K562 (cell line): ENCODE measurements around the gene KLHDC10. TPM values are rescaled to one million over a fixed set of nuclear protein-coding genes. Genes with fewer than 3 reads are reported as not detected.
A peak's percentile ranks its signal among the peaks of the same experiment; 100 is the strongest.

ENCODE experiments used
- ATF7 ChIP-seq: fragments of 450-650 bp; IDR thresholded peaks from 2 replicates; pipeline ENCODE4 v1.7.1; 2014; ENCODE audit warnings: mild to moderate bottlenecking, moderate library complexity
- DLX4 ChIP-seq: fragments of 250-450 bp; sonication (Bioruptor Pico); IDR thresholded peaks from 2 replicates; pipeline ENCODE4 v1.6.1; 2021; ENCODE audit warnings: mild to moderate bottlenecking
- FOXK1 ChIP-seq: sonication (generic); formaldehyde crosslinking; IDR thresholded peaks from 2 replicates; pipeline ENCODE4 v1.8.0; 2022; ENCODE audit warnings: missing genetic modification reagents, mild to moderate bottlenecking, borderline replicate concordance
- FUS ChIP-seq: fragments of 200-400 bp; formaldehyde crosslinking; optimal IDR thresholded peaks from 2 replicates; pipeline ENCODE3; 2017; ENCODE audit warnings: low read depth, low read length
- HDAC8 ChIP-seq: fragments of 450-650 bp; IDR thresholded peaks from 2 replicates; pipeline ENCODE4 v1.6.1; 2016; ENCODE audit warnings: mild to moderate bottlenecking, missing genetic modification characterization, moderate library complexity, missing compliant biosample characterization
- PRMT5 ChIP-seq: sonication (generic); formaldehyde crosslinking; IDR thresholded peaks from 2 replicates; pipeline ENCODE4 v1.5.0; 2020; ENCODE audit warnings: missing genetic modification reagents
- RFX1 ChIP-seq: fragments of 450-650 bp; IDR thresholded peaks from 2 replicates; pipeline ENCODE4 v1.6.1; 2016; ENCODE audit warnings: mild to moderate bottlenecking, moderate library complexity
- SRSF1 ChIP-seq: fragments of 200-400 bp; formaldehyde crosslinking; IDR thresholded peaks from 2 replicates; pipeline ENCODE4 v1.6.1; 2017; ENCODE audit warnings: mild to moderate bottlenecking, low read depth, low read length, moderate library complexity
- U2AF1 ChIP-seq: fragments of 200-400 bp; formaldehyde crosslinking; optimal IDR thresholded peaks from 2 replicates; pipeline ENCODE3; 2017; ENCODE audit warnings: mild to moderate bottlenecking, low read depth, low read length, moderate library complexity
- ZBTB9 ChIP-seq: fragments of 450-650 bp; formaldehyde crosslinking; IDR thresholded peaks from 2 replicates; pipeline ENCODE4 v1.4.0; 2020; ENCODE audit warnings: mild to moderate bottlenecking, moderate library complexity
- ZEB2 ChIP-seq: fragments of 450-650 bp; IDR thresholded peaks from 2 replicates; pipeline ENCODE4 v1.6.1; 2016
- ZNF609 ChIP-seq: sonication (generic); formaldehyde crosslinking; IDR thresholded peaks from 2 replicates; pipeline ENCODE4 v1.8.1; 2023; ENCODE audit warnings: missing genetic modification reagents, mild to moderate bottlenecking, borderline replicate concordance
- ZZZ3 ChIP-seq: fragments of 450-650 bp; IDR thresholded peaks from 2 replicates; pipeline ENCODE4 v1.6.1; 2016; ENCODE audit warnings: antibody characterized with exemption, mild to moderate bottlenecking, moderate library complexity
- polyA plus RNA-seq, 8 experiments: library from polyadenylated mRNA; depleted of rRNA in 4 of 8; stranded (reverse) in 5 of 8; unstranded in 3 of 8; fragments of >200 nt; fragmentation: Nextera tagmentation in 2 of 8; fragmentation: Illumina TruSeq in 1 of 8; extraction: Ambion mirVana in 2 of 8; extraction: Trizol in 1 of 8; gene quantifications; 2 replicates each; pipeline versions ENCODE4 v1.2.1 to v1.2.3, GENCODE V29; 2011 to 2014; ENCODE audit warnings: inconsistent platforms in 1 of 8, missing spikeins in 1 of 8
- total RNA-seq, 7 experiments: library from RNA; depleted of rRNA in 6 of 7; stranded (reverse); fragments of >200 nt in 6 of 7; fragmentation: Illumina TruSeq in 2 of 7; extraction: Trizol in 2 of 7; gene quantifications; 2 replicates each; pipeline versions ENCODE4 v1.2.1 to v1.2.3, GENCODE V29; 2011 to 2021; ENCODE audit warnings: low replicate concordance in 1 of 7
- TF ChIP-seq, protein P1 (sequence below): sonication (generic); formaldehyde crosslinking; IDR thresholded peaks from 2 replicates; pipeline ENCODE4 v1.5.0; 2020; ENCODE audit warnings: missing genetic modification reagents
- TF ChIP-seq, protein P2 (sequence below): fragments of 250-450 bp; sonication (Bioruptor Pico); IDR thresholded peaks from 2 replicates; pipeline ENCODE4 v1.5.0; 2020; ENCODE audit warnings: mild to moderate bottlenecking, borderline replicate concordance
- TF ChIP-seq, protein P3 (sequence below): IDR thresholded peaks from 2 replicates; pipeline ENCODE4 v1.6.1; 2014; ENCODE audit warnings: antibody characterized with exemption

Gene KLHDC10
- total and polyA plus RNA-seq, 9 of the 15 experiments (the other 6 are each of a cell fraction or from before 2014, with no cell fraction given): 9.8 to 80.5 (median 31.4) TPM

GRCh38 chr7:130069978-130070860 lies at the start of gene KLHDC10 (continued):
- no peak for TF ChIP-seq SRSF1
- TF ChIP-seq HDAC8 (tag): no peak
- TF ChIP-seq FOXK1 (CRISPR knock-in tag): no peak
- TF ChIP-seq, protein P1, sequence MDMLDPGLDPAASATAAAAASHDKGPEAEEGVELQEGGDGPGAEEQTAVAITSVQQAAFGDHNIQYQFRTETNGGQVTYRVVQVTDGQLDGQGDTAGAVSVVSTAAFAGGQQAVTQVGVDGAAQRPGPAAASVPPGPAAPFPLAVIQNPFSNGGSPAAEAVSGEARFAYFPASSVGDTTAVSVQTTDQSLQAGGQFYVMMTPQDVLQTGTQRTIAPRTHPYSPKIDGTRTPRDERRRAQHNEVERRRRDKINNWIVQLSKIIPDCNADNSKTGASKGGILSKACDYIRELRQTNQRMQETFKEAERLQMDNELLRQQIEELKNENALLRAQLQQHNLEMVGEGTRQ (CRISPR knock-in tag): no peak
- TF ChIP-seq U2AF1: no peak
- TF ChIP-seq ZZZ3: no peak
- peak; percentile 97 for TF ChIP-seq ATF7
- TF ChIP-seq FUS: no peak
- TF ChIP-seq, protein P2, sequence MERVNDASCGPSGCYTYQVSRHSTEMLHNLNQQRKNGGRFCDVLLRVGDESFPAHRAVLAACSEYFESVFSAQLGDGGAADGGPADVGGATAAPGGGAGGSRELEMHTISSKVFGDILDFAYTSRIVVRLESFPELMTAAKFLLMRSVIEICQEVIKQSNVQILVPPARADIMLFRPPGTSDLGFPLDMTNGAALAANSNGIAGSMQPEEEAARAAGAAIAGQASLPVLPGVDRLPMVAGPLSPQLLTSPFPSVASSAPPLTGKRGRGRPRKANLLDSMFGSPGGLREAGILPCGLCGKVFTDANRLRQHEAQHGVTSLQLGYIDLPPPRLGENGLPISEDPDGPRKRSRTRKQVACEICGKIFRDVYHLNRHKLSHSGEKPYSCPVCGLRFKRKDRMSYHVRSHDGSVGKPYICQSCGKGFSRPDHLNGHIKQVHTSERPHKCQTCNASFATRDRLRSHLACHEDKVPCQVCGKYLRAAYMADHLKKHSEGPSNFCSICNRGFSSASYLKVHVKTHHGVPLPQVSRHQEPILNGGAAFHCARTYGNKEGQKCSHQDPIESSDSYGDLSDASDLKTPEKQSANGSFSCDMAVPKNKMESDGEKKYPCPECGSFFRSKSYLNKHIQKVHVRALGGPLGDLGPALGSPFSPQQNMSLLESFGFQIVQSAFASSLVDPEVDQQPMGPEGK (CRISPR knock-in tag): no peak
- TF ChIP-seq, protein P3, sequence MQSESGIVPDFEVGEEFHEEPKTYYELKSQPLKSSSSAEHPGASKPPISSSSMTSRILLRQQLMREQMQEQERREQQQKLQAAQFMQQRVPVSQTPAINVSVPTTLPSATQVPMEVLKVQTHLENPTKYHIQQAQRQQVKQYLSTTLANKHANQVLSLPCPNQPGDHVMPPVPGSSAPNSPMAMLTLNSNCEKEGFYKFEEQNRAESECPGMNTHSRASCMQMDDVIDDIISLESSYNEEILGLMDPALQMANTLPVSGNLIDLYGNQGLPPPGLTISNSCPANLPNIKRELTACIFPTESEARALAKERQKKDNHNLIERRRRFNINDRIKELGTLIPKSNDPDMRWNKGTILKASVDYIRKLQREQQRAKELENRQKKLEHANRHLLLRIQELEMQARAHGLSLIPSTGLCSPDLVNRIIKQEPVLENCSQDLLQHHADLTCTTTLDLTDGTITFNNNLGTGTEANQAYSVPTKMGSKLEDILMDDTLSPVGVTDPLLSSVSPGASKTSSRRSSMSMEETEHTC: peak; percentile 40; the same call in 1 of the 2 replicates
- TF ChIP-seq ZEB2: peak; percentile 26
- no peak for TF ChIP-seq ZNF609 (CRISPR knock-in tag)
- TF ChIP-seq PRMT5 (CRISPR knock-in tag): no peak
- peak; percentile 81; the same call in 1 of the 2 replicates for TF ChIP-seq ZBTB9
- no peak for TF ChIP-seq DLX4 (CRISPR knock-in tag)
- peak; percentile 99 for TF ChIP-seq RFX1
